ENCODE measurements around the gene MET.

GRCh38 chr7:116753130-116753529 lies 81.1 kb downstream of the MET start:
- TF ChIP-seq CTCF (IDR thresholded peaks at IDR 0.05 in 4 of 5, conservative IDR thresholded peaks at IDR 0.05 in 1 of 5): no peak
- no peak for TF ChIP-seq POLR2A (IDR thresholded peaks at IDR 0.05)

Measured in gastrocnemius medialis (tissue), 4 donors.